Immature natural killer cell (primary cell): ENCODE results near the gene RIC8A. TPM values are rescaled to one million over a fixed set of nuclear protein-coding genes. Genes with fewer than 3 reads are reported as not detected.
A peak's percentile ranks its signal among the peaks of the same experiment; 100 is the strongest.
"Not testable (repeated sequence)": the region's sequence is repeated elsewhere in the genome, so short reads cannot be mapped to it uniquely, and the experiment has no call there.

Experiments used
- DNase-seq, 3 donors: peaks; one replicate each; pipeline ENCODE4 v3.0.0; 2022; ENCODE audit warnings: mixed read lengths in 1 of 3
- H3K27ac Mint-ChIP-seq, 6 donors: one replicate each; pipeline ENCODE4 v1.8.0; 2020; ENCODE audit warnings: mixed read lengths in 6 of 6, mild to moderate bottlenecking in 5 of 6, inconsistent platforms in 4 of 6, moderate library complexity in 3 of 6
- H3K27me3 Mint-ChIP-seq, 3 donors: one replicate each; pipeline ENCODE4 v1.8.0; 2020 to 2021; ENCODE audit warnings: low read depth in 3 of 3, mild to moderate bottlenecking in 3 of 3, mixed read lengths in 3 of 3, moderate library complexity in 3 of 3, inconsistent platforms in 1 of 3
- H3K36me3 Mint-ChIP-seq, 3 donors: one replicate each; pipeline ENCODE4 v1.8.0; 2020; ENCODE audit warnings: mixed read lengths in 3 of 3, inconsistent platforms in 2 of 3, mild to moderate bottlenecking in 2 of 3
- H3K4me1 Mint-ChIP-seq, 2 donors: one replicate each; pipeline ENCODE4 v1.8.0; 2020; ENCODE audit warnings: inconsistent platforms in 2 of 2, mild to moderate bottlenecking in 2 of 2, mixed read lengths in 2 of 2, moderate library complexity in 1 of 2
- H3K4me3 Mint-ChIP-seq, 5 donors: one replicate each; pipeline ENCODE4 v1.8.0; 2020; ENCODE audit warnings: mild to moderate bottlenecking in 5 of 5, mixed read lengths in 5 of 5, inconsistent platforms in 3 of 5, moderate library complexity in 3 of 5
- H3K9me3 Mint-ChIP-seq, 6 donors: one replicate each; pipeline ENCODE4 v1.8.0; 2020; ENCODE audit warnings: mild to moderate bottlenecking in 6 of 6, mixed read lengths in 6 of 6, inconsistent platforms in 4 of 6, moderate library complexity in 3 of 6
- polyA plus RNA-seq, 3 donors: library from polyadenylated mRNA; unstranded; fragments of 300-500 nt; fragmentation: Illumina TruSeq; gene quantifications; one replicate each; pipeline ENCODE4 v1.2.3, GENCODE V29; 2021

RIC8A gene
- polyA plus RNA-seq, 3 donors from 2014 or later, result 91.0 to 132 (median 106) TPM

DNA sequence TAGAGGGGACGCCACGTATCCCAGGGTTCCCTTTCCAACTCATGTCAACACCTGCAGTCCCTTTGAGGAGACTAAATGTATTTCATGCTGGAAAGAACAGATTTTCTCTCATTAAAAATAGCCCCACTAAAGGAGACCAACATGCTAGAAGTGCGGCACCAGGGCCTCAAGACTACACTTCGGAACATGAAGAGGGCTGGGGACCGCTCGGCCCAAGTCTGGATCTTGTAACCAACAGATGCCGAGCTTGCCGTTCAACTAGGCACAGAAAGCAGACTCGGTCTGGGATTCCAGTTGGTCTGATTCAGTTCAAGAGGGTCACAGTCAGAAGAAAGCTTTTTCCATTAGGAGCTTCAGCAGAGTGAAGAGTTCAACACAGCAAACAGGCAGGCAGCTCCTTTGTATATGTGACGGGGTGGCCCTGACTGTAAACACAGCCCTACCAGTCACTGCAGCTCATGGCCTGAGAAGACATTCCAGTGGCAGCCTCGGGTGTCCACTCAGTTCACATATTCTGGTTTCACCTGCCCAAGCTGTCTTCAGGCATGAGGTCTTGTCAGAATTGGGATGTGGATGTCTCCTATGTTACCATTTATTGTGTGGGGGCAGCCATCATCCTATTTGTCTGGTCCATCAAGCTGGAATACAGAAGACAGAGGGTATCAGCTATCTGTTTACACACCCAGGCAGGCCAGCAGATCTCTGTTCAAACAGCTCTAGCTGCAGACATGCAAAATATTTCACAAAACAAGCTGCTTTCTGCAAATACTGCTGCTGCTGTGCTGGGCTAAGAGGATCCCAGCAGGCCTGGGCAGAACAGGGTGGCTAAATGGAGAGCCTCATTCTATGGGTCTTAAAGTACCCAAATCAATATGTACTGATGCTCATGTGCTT lies 8.8 kb downstream of the RIC8A start:
- peak overlapping the region in 2 of 6 donors; percentile 46 to 57 for H3K27ac Mint-ChIP-seq
- peaks cover 0 to 7% (median 0%) of the 10 kb centered on the region in 3 donors for H3K27me3 Mint-ChIP-seq
- peaks cover 2 to 9% of the 10 kb centered on the region in 2 donors for H3K4me1 Mint-ChIP-seq
- H3K9me3 Mint-ChIP-seq, result no peaks in the 10 kb centered on the region
- H3K36me3 Mint-ChIP-seq, result peaks cover 6 to 17% (median 11%) of the 10 kb centered on the region in 3 donors
- no peak overlapping the region for H3K4me3 Mint-ChIP-seq
- no peak for DNase-seq

GRCh38 chr11:217704-218103 lies 10.2 kb downstream of the RIC8A start:
- Mint-ChIP-seq H3K27ac (peak overlapping the region in 4 of 6 donors; percentile 0 to 53 (median 18)), H3K4me3 (no peak overlapping the region), H3K9me3 (no peaks in the 10 kb centered on the region), H3K27me3 (peaks cover 0 to 5% (median 0%) of the 10 kb centered on the region in 3 donors), H3K4me1 (peaks cover 0 to 6% of the 10 kb centered on the region in 2 donors), H3K36me3 (peaks cover 6 to 19% (median 14%) of the 10 kb centered on the region in 3 donors)
- DNase-seq, result no peak

GRCh38 chr11:218815-219593 lies 11.5 kb downstream of the RIC8A start:
- H3K36me3 Mint-ChIP-seq, result peaks cover 9 to 19% (median 16%) of the 10 kb centered on the region in 3 donors
- H3K4me3 Mint-ChIP-seq, result no peak overlapping the region
- H3K9me3 Mint-ChIP-seq, result no peaks in the 10 kb centered on the region
- no peak overlapping the region for H3K27ac Mint-ChIP-seq
- peaks cover 0 to 5% (median 0%) of the 10 kb centered on the region in 3 donors for H3K27me3 Mint-ChIP-seq
- peaks cover 0 to 6% of the 10 kb centered on the region in 2 donors for H3K4me1 Mint-ChIP-seq
- no peak for DNase-seq

GRCh38 chr11:220641-221215 lies 13.2 kb downstream of the RIC8A start:
- not testable (repeated sequence) for H3K4me1 Mint-ChIP-seq, H3K4me3 Mint-ChIP-seq, H3K9me3 Mint-ChIP-seq, H3K27ac Mint-ChIP-seq, H3K27me3 Mint-ChIP-seq, DNase-seq
- peaks cover 13 to 21% (median 16%) of the 10 kb centered on the region in 3 donors for H3K36me3 Mint-ChIP-seq

- H3K4me3 Mint-ChIP-seq, result no peak overlapping the region
- no peak for DNase-seq
- H3K36me3 Mint-ChIP-seq, result peaks cover 14 to 24% (median 16%) of the 10 kb centered on the region in 3 donors
- H3K9me3 Mint-ChIP-seq, result no peaks in the 10 kb centered on the region
- H3K27me3 Mint-ChIP-seq, result peaks cover 0 to 3% (median 2%) of the 10 kb centered on the region in 3 donors
- no peak overlapping the region for H3K27ac Mint-ChIP-seq
- peaks cover 0 to 6% of the 10 kb centered on the region in 2 donors for H3K4me1 Mint-ChIP-seq
Observed at GRCh38 chr11:221539-221938, 14.0 kb downstream of the RIC8A start.

- H3K9me3 Mint-ChIP-seq, result no peaks in the 10 kb centered on the region
- H3K4me3 Mint-ChIP-seq, result no peak overlapping the region
- peaks cover 0 to 6% of the 10 kb centered on the region in 2 donors for H3K4me1 Mint-ChIP-seq
- DNase-seq, result no peak
- peaks cover 14 to 24% (median 16%) of the 10 kb centered on the region in 3 donors for H3K36me3 Mint-ChIP-seq
- H3K27me3 Mint-ChIP-seq, result peaks cover 0 to 3% (median 2%) of the 10 kb centered on the region in 3 donors
- H3K27ac Mint-ChIP-seq, result peak overlapping the region in 2 of 6 donors; percentile 43 to 47
Observed at GRCh38 chr11:221998-222789, 14.7 kb downstream of the RIC8A start.

GRCh38 chr11:223026-223789 lies 15.7 kb downstream of the RIC8A start:
- Mint-ChIP-seq H3K4me3 (no peak overlapping the region), H3K9me3 (no peaks in the 10 kb centered on the region), H3K27ac (peak overlapping the region in 3 of 6 donors; percentile 31 to 65 (median 35))

DNA sequence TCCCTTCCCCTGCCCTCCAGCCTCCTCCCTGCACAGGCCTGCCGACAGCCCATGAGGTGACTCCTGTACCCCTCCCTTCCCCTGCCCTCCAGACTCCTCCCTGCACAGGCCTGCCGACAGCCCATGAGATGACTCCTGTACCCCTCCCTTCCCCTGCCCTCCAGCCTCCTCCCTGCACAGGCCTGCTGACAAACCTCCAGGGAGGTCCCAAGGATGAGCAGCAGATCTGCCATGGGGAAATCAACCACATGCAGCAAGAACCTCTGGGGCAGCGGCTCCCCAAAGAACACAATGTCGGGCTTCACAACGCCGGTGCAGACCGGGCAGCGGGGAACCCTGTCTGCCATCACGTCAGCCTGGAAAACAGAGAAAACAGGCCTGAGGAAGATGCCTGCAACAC lies 16.4 kb downstream of the RIC8A start:
- no peak overlapping the region for H3K27ac Mint-ChIP-seq

More at GRCh38 chr11:223026-223789, 15.7 kb downstream of the RIC8A start:
- Mint-ChIP-seq H3K27me3 (peaks cover 0 to 4% (median 2%) of the 10 kb centered on the region in 3 donors), H3K36me3 (peaks cover 14 to 28% (median 20%) of the 10 kb centered on the region in 3 donors), H3K4me1 (no peaks in the 10 kb centered on the region)
- no peak for DNase-seq

DNA sequence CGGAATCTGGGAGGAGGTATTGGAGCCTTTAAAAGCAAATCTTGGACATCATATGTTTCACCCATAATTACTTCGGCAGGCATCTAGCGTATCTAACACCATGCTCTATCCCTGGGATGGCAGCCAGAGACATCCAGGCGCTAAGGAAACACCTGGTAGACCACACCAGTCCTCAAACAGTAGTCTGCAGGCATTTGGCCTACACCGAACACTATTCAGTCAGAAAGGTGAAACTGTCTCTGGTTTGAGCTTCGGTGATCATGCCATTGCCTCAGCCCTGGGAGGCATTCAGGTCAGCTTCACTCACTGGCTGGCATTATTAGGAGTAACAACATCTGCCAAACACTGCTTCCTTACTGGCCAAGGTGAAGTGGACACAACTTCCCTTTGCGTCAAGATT lies 16.9 kb downstream of the RIC8A start:
- peaks cover 0 to 2% (median 1%) of the 10 kb centered on the region in 3 donors for H3K27me3 Mint-ChIP-seq
- no peak overlapping the region for H3K4me3 Mint-ChIP-seq
- H3K27ac Mint-ChIP-seq, result no peak overlapping the region
- H3K9me3 Mint-ChIP-seq, result no peaks in the 10 kb centered on the region
- no peaks in the 10 kb centered on the region for H3K4me1 Mint-ChIP-seq
- DNase-seq, result no peak
- peaks cover 12 to 29% (median 22%) of the 10 kb centered on the region in 3 donors for H3K36me3 Mint-ChIP-seq

More for the DNA sequence above, 16.4 kb downstream of the RIC8A start:
- H3K4me1 Mint-ChIP-seq, result no peaks in the 10 kb centered on the region
- H3K4me3 Mint-ChIP-seq, result no peak overlapping the region
- peaks cover 14 to 32% (median 26%) of the 10 kb centered on the region in 3 donors for H3K36me3 Mint-ChIP-seq
- no peaks in the 10 kb centered on the region for H3K9me3 Mint-ChIP-seq
- H3K27me3 Mint-ChIP-seq, result peaks cover 0 to 4% (median 2%) of the 10 kb centered on the region in 3 donors
- no peak for DNase-seq

GRCh38 chr11:225734-226453 lies 18.4 kb downstream of the RIC8A start:
- H3K4me1 Mint-ChIP-seq, result no peaks in the 10 kb centered on the region
- no peak overlapping the region for H3K4me3 Mint-ChIP-seq
- H3K36me3 Mint-ChIP-seq, result peaks cover 14 to 28% (median 23%) of the 10 kb centered on the region in 3 donors
- DNase-seq, result no peak
- peaks cover 0 to 2% (median 1%) of the 10 kb centered on the region in 3 donors for H3K27me3 Mint-ChIP-seq
- peak overlapping the region in 2 of 6 donors; percentile 55 to 69 for H3K27ac Mint-ChIP-seq
- no peaks in the 10 kb centered on the region for H3K9me3 Mint-ChIP-seq

- peaks cover 0 to 2% (median 1%) of the 10 kb centered on the region in 3 donors for H3K27me3 Mint-ChIP-seq
- no peaks in the 10 kb centered on the region for H3K4me1 Mint-ChIP-seq
- no peak for DNase-seq
- H3K36me3 Mint-ChIP-seq, result peaks cover 9 to 20% (median 18%) of the 10 kb centered on the region in 3 donors
- no peaks in the 10 kb centered on the region for H3K9me3 Mint-ChIP-seq
- H3K4me3 Mint-ChIP-seq, result no peak overlapping the region
- peak overlapping the region in 1 of 6 donors; percentile 64 for H3K27ac Mint-ChIP-seq
Observed at GRCh38 chr11:227824-228379, 20.4 kb downstream of the RIC8A start.
